COLO829 (cell line): Measurements from ENCODE around the gene SLCO2B1.

Experiments used
- DNase-seq: peaks from one replicate; pipeline ENCODE4 v3.0.0; 2012; ENCODE audit warnings: low spot score

The SLCO2B1 gene

GRCh38 chr11:75145196-75145971 is 5.5 kb upstream of the SLCO2B1 start:
- DNase-seq, result no peak

- DNase-seq, result no peak
Measured at GRCh38 chr11:75145972-75146519, 4.9 kb upstream of the SLCO2B1 start.

- DNase-seq, result no peak
Measured at GRCh38 chr11:75146711-75147110, 4.2 kb upstream of the SLCO2B1 start.

GRCh38 chr11:75147191-75147874 is 3.6 kb upstream of the SLCO2B1 start:
- no peak for DNase-seq

GRCh38 chr11:75147875-75148263 is 3.0 kb upstream of the SLCO2B1 start:
- no peak for DNase-seq

- DNase-seq, result no peak
Measured at GRCh38 chr11:75148436-75148983, 2.4 kb upstream of the SLCO2B1 start.

- DNase-seq, result no peak
Measured at GRCh38 chr11:75149766-75150465, 991 bp upstream of the SLCO2B1 start.

GRCh38 chr11:75151346-75152047 is 590 bp downstream of the SLCO2B1 start:
- no peak for DNase-seq

GRCh38 chr11:75152090-75152489 is 1.2 kb downstream of the SLCO2B1 start:
- DNase-seq, result no peak

GRCh38 chr11:75152651-75153427 is 1.9 kb downstream of the SLCO2B1 start:
- no peak for DNase-seq

GRCh38 chr11:75154646-75155569 is 4.0 kb downstream of the SLCO2B1 start:
- no peak for DNase-seq

- DNase-seq, result no peak
Measured at GRCh38 chr11:75155570-75156422, 4.9 kb downstream of the SLCO2B1 start.

GRCh38 chr11:75158241-75158640 is 7.3 kb downstream of the SLCO2B1 start:
- no peak for DNase-seq

- no peak for DNase-seq
Measured at GRCh38 chr11:75158696-75159150, 7.8 kb downstream of the SLCO2B1 start.

GRCh38 chr11:75159151-75159953 is 8.4 kb downstream of the SLCO2B1 start:
- DNase-seq, result no peak

GRCh38 chr11:75160220-75160757 is 9.4 kb downstream of the SLCO2B1 start:
- DNase-seq, result no peak

- no peak for DNase-seq
Measured at GRCh38 chr11:75160880-75161279, 10.0 kb downstream of the SLCO2B1 start.
